Fibroblast of villous mesenchyme (primary cell): Measurements from ENCODE around the gene CD226. TPM values are rescaled to one million over a fixed set of nuclear protein-coding genes. Genes with fewer than 3 reads are reported as not detected.

ENCODE experiments used
- DNase-seq: peaks from one replicate; pipeline ENCODE4 v3.0.0-alpha.2; 2010; ENCODE audit warnings: low read depth
- H3K4me3 ChIP-seq: 2 replicates; pipeline ENCODE4 v1.5.1; 2011; ENCODE audit warnings: low read depth, mild to moderate bottlenecking, low read length
- CTCF ChIP-seq: IDR thresholded peaks from 2 replicates; pipeline ENCODE4 v1.5.1; 2012; ENCODE audit warnings: low read depth, mild to moderate bottlenecking, low read length; ENCODE audit not compliant: insufficient read depth
- total RNA-seq: library from RNA; depleted of rRNA; stranded (reverse); fragments of >200 nt; gene quantifications from 2 replicates; pipeline ENCODE4 v1.2.3, GENCODE V29; 2012

The CD226 gene
- total RNA-seq, 1 donor, result 2.6 TPM

GRCh38 chr18:69895066-69896047, 52.3 kb downstream of the CD226 start:
- H3K4me3 ChIP-seq, result no peak overlapping the region
- TF ChIP-seq CTCF, result no peak
- DNase-seq, result no peak

- no peak overlapping the region for H3K4me3 ChIP-seq
- no peak for DNase-seq
- TF ChIP-seq CTCF, result no peak
These were observed 53.2 kb downstream of the CD226 start for GRCh38 chr18:69894467-69894866.

GRCh38 chr18:69890558-69890957, 57.1 kb downstream of the CD226 start:
- H3K4me3 ChIP-seq, result no peak overlapping the region
- DNase-seq, result no peak
- TF ChIP-seq CTCF, result no peak

GRCh38 chr18:69889009-69889408, 58.7 kb downstream of the CD226 start:
- no peak overlapping the region for H3K4me3 ChIP-seq
- DNase-seq, result no peak
- no peak for TF ChIP-seq CTCF

- TF ChIP-seq CTCF, result no peak
- no peak overlapping the region for H3K4me3 ChIP-seq
- DNase-seq, result no peak
These were observed 60.4 kb downstream of the CD226 start for GRCh38 chr18:69887256-69887655.

GRCh38 chr18:69885841-69886531, 61.7 kb downstream of the CD226 start:
- no peak for DNase-seq
- no peak for TF ChIP-seq CTCF

More at GRCh38 chr18:69885841-69886531, 61.7 kb downstream of the CD226 start:
- no peak overlapping the region for H3K4me3 ChIP-seq
